Transverse colon (tissue), 4 donors: ENCODE results near the gene SORL1. TPM values are rescaled to one million over a fixed set of nuclear protein-coding genes. Genes with fewer than 3 reads are reported as not detected.
"Not testable (repeated sequence)": the region's sequence is repeated elsewhere in the genome, so short reads cannot be mapped to it uniquely, and the experiment has no call there.

Experiments
- DNase-seq: peaks from one replicate; pipeline ENCODE4 v3.0.0-alpha.2; 2019
- H3K27ac ChIP-seq, 4 donors: fragments of 200-600 bp; sonication (generic); 2 replicates each; pipeline ENCODE4 v1.5.1; 2016 to 2018; ENCODE audit warnings: inconsistent platforms in 4 of 4
- H3K27me3 ChIP-seq: fragments of 200-600 bp; sonication (generic); 2 replicates; pipeline ENCODE4 v1.5.1; 2017; ENCODE audit warnings: inconsistent platforms
- H3K36me3 ChIP-seq, 4 donors: fragments of 200-600 bp; sonication (generic); 2 replicates each; pipeline ENCODE4 v1.5.1; 2017 to 2019; ENCODE audit warnings: inconsistent platforms in 4 of 4
- H3K4me1 ChIP-seq, 4 donors: fragments of 200-600 bp; sonication (generic); 2 replicates each; pipeline ENCODE4 v1.5.1; 2017 to 2020; ENCODE audit warnings: inconsistent platforms in 4 of 4
- H3K4me3 ChIP-seq, 4 donors: fragments of 200-600 bp; sonication (generic); 1 replicate in 1 of 4; 2 replicates in 3 of 4; pipeline versions ENCODE4 v1.5.1 to v1.6.1; 2017 to 2019; ENCODE audit warnings: inconsistent platforms in 4 of 4
- H3K9me3 ChIP-seq, 2 donors: fragments of 200-600 bp; sonication (generic); 2 replicates each; pipeline ENCODE4 v1.5.1; 2017 to 2019; ENCODE audit warnings: inconsistent platforms in 2 of 2
- EP300 ChIP-seq: sonication (generic); formaldehyde crosslinking; IDR thresholded peaks from one replicate; pipeline ENCODE4 v1.6.1; 2017; ENCODE audit warnings: antibody characterized with exemption, low read depth
- POLR2A ChIP-seq: fragments of 450-650 bp; IDR thresholded peaks from one replicate; pipeline ENCODE4 v1.6.1; 2016; ENCODE audit warnings: antibody characterized with exemption, mild to moderate bottlenecking, moderate library complexity
- POLR2AphosphoS5 ChIP-seq, 3 donors: sonication (generic); formaldehyde crosslinking; IDR thresholded peaks; one replicate each; pipeline ENCODE4 v1.6.1; 2016; ENCODE audit warnings: antibody characterized with exemption in 3 of 3
- WGBS, 2 donors: methylation state at CpG; one replicate each; pipeline ENCODE4 v1.1.5; 2018; ENCODE audit warnings: low coverage in 1 of 2; 5-methylcytosine and 5-hydroxymethylcytosine counted together
- in situ Hi-C, 4 donors: fragments of 200-750 bp; cut with MboI; loops; one replicate each; pipeline versions ENCODE4 v1.15.0 to v1.15.1; 2017; ENCODE audit warnings: low sequenced_read_pairs in 3 of 4, low pct_ligation_motif_present in 1 of 4, low pct_unique_long_range_greater_than_20kb in 1 of 4
- intact Hi-C: fragments of 100-400 bp; cut with DNase I; formaldehyde crosslinking; loops from one replicate; pipeline ENCODE4 v1.15.1; 2023; ENCODE audit warnings: low total_unique reads
- total RNA-seq, 4 donors: library from RNA; depleted of rRNA; stranded (reverse); fragments of >200 nt; gene quantifications; one replicate each; pipeline ENCODE4 v1.1.0, GENCODE V29; 2016
- TF ChIP-seq, protein P1 (sequence below), 5 experiments: fragments of 200-600 bp in 3 of 5; fragments of 450-650 bp in 2 of 5; sonication (generic) in 3 of 5; IDR thresholded peaks; 1 replicate in 2 of 5; 2 replicates in 3 of 5; pipeline ENCODE4 v1.5.1; 2016 to 2017; ENCODE audit warnings: antibody characterized with exemption in 5 of 5, inconsistent platforms in 3 of 5, mild to moderate bottlenecking in 2 of 5, moderate library complexity in 1 of 5

Gene SORL1, protein sequence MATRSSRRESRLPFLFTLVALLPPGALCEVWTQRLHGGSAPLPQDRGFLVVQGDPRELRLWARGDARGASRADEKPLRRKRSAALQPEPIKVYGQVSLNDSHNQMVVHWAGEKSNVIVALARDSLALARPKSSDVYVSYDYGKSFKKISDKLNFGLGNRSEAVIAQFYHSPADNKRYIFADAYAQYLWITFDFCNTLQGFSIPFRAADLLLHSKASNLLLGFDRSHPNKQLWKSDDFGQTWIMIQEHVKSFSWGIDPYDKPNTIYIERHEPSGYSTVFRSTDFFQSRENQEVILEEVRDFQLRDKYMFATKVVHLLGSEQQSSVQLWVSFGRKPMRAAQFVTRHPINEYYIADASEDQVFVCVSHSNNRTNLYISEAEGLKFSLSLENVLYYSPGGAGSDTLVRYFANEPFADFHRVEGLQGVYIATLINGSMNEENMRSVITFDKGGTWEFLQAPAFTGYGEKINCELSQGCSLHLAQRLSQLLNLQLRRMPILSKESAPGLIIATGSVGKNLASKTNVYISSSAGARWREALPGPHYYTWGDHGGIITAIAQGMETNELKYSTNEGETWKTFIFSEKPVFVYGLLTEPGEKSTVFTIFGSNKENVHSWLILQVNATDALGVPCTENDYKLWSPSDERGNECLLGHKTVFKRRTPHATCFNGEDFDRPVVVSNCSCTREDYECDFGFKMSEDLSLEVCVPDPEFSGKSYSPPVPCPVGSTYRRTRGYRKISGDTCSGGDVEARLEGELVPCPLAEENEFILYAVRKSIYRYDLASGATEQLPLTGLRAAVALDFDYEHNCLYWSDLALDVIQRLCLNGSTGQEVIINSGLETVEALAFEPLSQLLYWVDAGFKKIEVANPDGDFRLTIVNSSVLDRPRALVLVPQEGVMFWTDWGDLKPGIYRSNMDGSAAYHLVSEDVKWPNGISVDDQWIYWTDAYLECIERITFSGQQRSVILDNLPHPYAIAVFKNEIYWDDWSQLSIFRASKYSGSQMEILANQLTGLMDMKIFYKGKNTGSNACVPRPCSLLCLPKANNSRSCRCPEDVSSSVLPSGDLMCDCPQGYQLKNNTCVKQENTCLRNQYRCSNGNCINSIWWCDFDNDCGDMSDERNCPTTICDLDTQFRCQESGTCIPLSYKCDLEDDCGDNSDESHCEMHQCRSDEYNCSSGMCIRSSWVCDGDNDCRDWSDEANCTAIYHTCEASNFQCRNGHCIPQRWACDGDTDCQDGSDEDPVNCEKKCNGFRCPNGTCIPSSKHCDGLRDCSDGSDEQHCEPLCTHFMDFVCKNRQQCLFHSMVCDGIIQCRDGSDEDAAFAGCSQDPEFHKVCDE (N-terminal part only)
- total RNA-seq: 100 to 1,000 TPM in 3 of 4 donors, 10 to 100 TPM in 1; 81.6 to 338 (median 129) TPM

DNA sequence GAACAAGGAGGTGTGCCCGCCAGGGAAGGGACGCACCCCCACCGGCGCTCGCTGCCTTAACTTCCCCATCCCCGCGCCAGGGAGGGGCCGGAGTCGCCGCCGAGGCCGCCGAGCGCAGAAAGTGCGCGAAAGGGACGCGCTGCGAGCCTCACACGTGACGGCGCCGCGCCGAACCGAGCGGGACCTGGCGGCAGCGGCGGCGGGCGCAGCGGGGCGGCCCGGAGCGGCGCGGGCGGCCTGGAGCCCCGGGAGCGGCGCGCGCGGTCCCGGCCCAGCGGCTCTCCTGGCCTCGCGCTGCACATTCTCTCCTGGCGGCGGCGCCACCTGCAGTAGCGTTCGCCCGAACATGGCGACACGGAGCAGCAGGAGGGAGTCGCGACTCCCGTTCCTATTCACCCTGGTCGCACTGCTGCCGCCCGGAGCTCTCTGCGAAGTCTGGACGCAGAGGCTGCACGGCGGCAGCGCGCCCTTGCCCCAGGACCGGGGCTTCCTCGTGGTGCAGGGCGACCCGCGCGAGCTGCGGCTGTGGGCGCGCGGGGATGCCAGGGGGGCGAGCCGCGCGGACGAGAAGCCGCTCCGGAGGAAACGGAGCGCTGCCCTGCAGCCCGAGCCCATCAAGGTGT, at the start of gene SORL1:
TSS of gene SORL1 (plus strand) at position 329 of the 623 bp plus-strand sequence. CDS start at position 347, 18 bp downstream.
- WGBS, 2 donors: 1% methylated on average over 43 of the region's 89 CpGs; no CpG with 5 or more reads in 1 of the 2 donors
- intact Hi-C loops (no loop called here), in situ Hi-C loops (no loop called here)
- Histone ChIP-seq H3K36me3 (no peaks in the 10 kb centered on the region), H3K27me3 (no peaks in the 10 kb centered on the region), H3K4me3 (peak within 1 kb of the TSS; percentile 23 to 97 (median 88)), H3K4me1 (peaks cover 6 to 43% (median 14%) of the 10 kb centered on the region in 4 donors), H3K27ac (peak within 1 kb of the TSS; percentile 88 to 92 (median 91)), H3K9me3 (no peaks in the 10 kb centered on the region)
- TF ChIP-seq POLR2A: peak; percentile 38
- TF ChIP-seq EP300: no peak
- TF ChIP-seq POLR2AphosphoS5 (IDR thresholded peaks at IDR 0.05): peak in 2 of 3 donors; percentile 72 to 84
- TF ChIP-seq, protein P1, sequence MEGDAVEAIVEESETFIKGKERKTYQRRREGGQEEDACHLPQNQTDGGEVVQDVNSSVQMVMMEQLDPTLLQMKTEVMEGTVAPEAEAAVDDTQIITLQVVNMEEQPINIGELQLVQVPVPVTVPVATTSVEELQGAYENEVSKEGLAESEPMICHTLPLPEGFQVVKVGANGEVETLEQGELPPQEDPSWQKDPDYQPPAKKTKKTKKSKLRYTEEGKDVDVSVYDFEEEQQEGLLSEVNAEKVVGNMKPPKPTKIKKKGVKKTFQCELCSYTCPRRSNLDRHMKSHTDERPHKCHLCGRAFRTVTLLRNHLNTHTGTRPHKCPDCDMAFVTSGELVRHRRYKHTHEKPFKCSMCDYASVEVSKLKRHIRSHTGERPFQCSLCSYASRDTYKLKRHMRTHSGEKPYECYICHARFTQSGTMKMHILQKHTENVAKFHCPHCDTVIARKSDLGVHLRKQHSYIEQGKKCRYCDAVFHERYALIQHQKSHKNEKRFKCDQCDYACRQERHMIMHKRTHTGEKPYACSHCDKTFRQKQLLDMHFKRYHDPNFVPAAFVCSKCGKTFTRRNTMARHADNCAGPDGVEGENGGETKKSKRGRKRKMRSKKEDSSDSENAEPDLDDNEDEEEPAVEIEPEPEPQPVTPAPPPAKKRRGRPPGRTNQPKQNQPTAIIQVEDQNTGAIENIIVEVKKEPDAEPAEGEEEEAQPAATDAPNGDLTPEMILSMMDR (IDR thresholded peaks at IDR 0.05): peak; percentile 46 to 75 (median 60)
- DNase-seq: peak; percentile 83

DNA sequence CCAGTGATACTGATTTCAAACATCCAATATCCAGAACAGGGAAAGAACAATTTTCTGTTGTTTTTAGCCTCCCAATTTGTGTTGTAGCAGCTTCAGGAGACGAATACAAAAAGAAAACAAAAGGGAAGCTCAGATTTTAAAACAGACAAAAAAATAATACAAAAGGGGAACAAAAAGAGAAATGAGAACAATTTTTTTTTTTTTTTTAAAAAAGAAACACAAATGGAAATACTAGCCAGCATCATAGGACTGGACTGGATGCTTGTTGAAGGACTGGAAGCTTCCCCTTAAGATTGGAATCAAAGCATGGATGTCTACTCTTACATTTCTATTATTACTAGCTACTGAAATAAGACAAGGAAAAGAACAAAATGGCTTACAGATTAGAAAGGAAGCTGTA, 46.5 kb upstream of the SORL1 start:
- peaks cover 6 to 7% of the 10 kb centered on the region in 2 donors for H3K9me3 ChIP-seq
- intact Hi-C loops (no loop called here), in situ Hi-C loops (no loop called here)
- DNase-seq: no peak
- H3K27ac ChIP-seq: no peak overlapping the region
- TF ChIP-seq EP300: no peak
- peaks cover 0 to 8% (median 0%) of the 10 kb centered on the region in 4 donors for H3K4me1 ChIP-seq
- no peaks in the 10 kb centered on the region for H3K27me3 ChIP-seq
- no peaks in the 10 kb centered on the region for H3K36me3 ChIP-seq
- WGBS, 2 donors: 70 to 78% methylated on average over 1 of the region's 1 CpG
- no peak overlapping the region for H3K4me3 ChIP-seq

DNA sequence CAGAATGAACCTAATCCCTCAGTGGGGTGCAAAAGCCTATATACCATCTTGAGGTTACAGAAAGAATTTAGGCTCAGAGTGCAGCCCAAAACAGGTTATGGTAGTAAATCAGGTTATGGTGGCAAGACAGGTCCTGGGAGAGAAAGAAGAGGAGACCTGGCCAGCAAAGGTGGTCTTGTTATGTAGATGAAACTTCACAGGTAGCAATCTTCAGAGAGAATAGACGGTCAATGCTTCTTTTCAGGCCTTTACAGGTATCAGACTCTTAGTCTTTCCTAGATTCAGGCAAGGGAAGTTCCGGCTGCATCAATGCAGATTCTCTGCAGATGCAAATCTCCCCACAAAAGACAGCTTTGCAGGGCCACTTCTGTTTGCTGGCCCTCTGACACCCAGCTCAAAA, 45.8 kb upstream of the SORL1 start:
- intact Hi-C loops: no loop called here
- Histone ChIP-seq H3K4me1 (peaks cover 0 to 8% (median 0%) of the 10 kb centered on the region in 4 donors), H3K9me3 (peaks cover 6 to 7% of the 10 kb centered on the region in 2 donors), H3K27ac (no peak overlapping the region), H3K27me3 (no peaks in the 10 kb centered on the region), H3K36me3 (no peaks in the 10 kb centered on the region), H3K4me3 (no peak overlapping the region)
- TF ChIP-seq EP300: no peak
- TF ChIP-seq POLR2AphosphoS5 (IDR thresholded peaks at IDR 0.05): no peak
- TF ChIP-seq, protein P1 (IDR thresholded peaks at IDR 0.05): no peak
- no peak for TF ChIP-seq POLR2A
- in situ Hi-C loops: no loop called here
- DNase-seq: no peak
- WGBS, 2 donors: 87% methylated on average over 2 of the region's 2 CpGs; no CpG with 5 or more reads in 1 of the 2 donors

DNA sequence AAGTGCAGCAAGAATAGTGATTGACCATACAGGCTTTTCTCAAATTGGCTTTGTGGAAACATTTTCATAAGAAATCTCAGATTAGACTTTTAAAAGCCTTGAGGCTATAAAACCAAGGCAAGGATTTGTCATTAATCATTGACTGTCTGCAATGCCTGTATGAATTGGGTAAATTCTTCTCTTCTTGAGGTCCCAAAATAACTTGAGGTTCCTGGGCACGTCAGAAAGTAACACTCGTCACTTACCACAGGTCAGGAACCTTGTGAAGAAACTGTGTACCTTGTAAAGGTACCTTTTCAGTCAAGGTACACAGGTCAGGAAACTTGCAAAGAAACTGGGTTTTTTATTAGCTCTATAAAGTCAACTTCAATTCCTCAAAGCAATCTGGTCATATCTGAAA, 43.3 kb upstream of the SORL1 start:
- Histone ChIP-seq H3K4me3 (no peak overlapping the region), H3K27me3 (no peaks in the 10 kb centered on the region), H3K27ac (peak overlapping the region in 2 of 4 donors; percentile 28 to 38), H3K9me3 (no peaks in the 10 kb centered on the region), H3K36me3 (no peaks in the 10 kb centered on the region), H3K4me1 (peaks cover 0 to 8% (median 0%) of the 10 kb centered on the region in 4 donors)
- WGBS, 2 donors: 38 to 51% methylated on average over 2 of the region's 2 CpGs
- in situ Hi-C loops: no loop called here
- intact Hi-C loops: no loop called here
- DNase-seq: no peak
- TF ChIP-seq, protein P1 (IDR thresholded peaks at IDR 0.05): no peak
- TF ChIP-seq POLR2AphosphoS5 (IDR thresholded peaks at IDR 0.05): no peak
- no peak for TF ChIP-seq POLR2A
- no peak for TF ChIP-seq EP300

DNA sequence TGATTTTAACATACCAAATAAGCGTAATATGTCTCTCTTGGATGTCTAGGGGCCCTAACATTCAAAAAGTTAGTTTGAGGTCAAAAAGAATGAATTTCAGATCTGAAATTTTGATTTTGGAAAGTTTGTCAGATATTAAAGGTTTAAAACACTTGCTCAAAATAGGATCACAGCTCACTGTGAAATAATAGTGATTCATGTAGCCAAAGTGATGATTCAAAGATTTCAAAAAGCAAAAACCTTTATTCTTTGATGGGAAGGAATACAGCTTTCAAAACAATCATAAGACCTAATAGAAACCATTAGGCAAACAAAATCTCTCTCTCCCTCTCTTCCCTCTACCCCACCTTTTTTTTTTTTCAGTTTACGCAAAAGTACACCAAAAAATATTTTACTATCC, 42.1 kb upstream of the SORL1 start:
- H3K4me3 ChIP-seq, H3K27me3 ChIP-seq, H3K9me3 ChIP-seq, intact Hi-C loops, H3K27ac ChIP-seq, DNase-seq, in situ Hi-C loops, H3K36me3 ChIP-seq: not testable (repeated sequence)
- peaks cover 0 to 11% (median 0%) of the 10 kb centered on the region in 4 donors for H3K4me1 ChIP-seq
- 80 to 92% methylated on average over 2 of the region's 2 CpGs for WGBS, 2 donors

DNA sequence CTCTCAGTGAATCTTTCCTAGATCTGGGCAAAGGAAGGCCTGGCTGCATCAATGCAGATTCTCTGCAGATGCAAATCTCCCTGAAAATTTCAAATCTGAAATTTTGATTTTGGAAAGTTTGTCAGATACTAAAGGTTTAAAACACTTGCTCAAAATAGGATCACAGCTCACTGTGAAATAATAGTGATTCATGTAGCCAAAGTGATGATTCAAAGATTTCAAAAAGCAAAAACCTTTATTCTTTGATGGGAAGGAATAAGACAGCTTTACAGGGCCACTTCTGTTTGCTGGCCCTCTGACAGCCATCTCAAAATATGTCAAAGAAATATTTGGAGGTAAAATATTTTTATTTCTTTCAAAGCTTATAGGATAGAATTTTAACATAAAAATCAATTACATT, 40.8 kb upstream of the SORL1 start:
- H3K4me1 ChIP-seq: peaks cover under 1 to 24% (median 6%) of the 10 kb centered on the region in 4 donors
- DNase-seq, H3K9me3 ChIP-seq, in situ Hi-C loops, intact Hi-C loops, H3K4me3 ChIP-seq, H3K36me3 ChIP-seq, H3K27me3 ChIP-seq, H3K27ac ChIP-seq: not testable (repeated sequence)
